GM21447 (cell line): ENCODE results near the gene DPP6.

ENCODE experiments used
- ATAC-seq: cut with Tn5 transposase; IDR thresholded peaks from one replicate; pipeline ENCODE4 v1.9.1; 2021; ENCODE audit not compliant: unreplicated experiment

DPP6 gene

DNA sequence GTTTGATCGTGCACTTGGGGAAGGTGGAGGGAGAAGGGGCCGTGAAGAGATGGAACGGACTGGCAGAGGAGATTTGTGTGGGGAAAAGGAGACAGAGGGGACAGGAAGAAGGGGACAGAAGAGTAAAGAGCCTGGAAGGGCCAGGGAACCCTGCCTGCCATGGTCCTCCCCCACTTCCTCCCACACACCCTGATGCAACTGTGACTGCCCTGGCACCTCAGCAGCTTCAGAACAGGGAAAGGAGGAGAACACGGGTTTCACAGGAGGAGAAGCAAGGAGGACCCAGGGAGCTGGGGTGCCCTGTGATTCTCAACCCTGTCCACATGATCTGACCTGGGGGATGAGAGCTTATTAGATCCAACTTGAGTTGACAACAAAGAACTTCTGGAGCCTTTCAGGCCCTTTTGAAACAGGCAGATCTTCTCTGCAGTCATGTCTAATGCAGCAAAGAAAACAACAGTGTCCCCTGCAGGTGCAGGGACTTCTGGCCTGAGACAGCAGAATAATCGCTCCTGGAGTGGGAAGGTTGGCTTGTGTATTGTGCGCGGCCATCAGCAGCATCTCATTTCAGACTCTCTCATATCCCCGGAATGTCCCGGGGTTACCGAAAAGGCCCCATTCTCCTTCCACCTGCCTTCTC, 529.2 kb downstream of the DPP6 start:
- ATAC-seq, result no peak

DNA sequence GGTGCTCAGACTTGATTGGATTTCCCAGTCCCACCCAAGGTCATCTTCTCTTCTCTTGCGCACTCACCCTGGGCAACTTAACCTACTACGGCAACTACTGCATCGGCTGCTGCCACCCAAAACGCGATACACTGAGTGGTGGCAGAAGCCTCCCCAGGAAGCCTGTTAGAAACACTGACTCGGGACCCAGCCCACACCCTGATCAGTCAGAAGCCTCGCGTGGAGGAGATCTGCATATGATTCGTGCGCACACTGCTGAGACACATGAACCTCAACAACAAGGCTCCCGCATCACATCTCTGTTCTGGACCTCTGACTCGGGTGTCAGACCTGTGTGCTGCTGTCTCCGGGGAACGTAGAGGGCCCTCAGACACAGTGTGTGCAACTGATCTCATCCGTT, 531.3 kb downstream of the DPP6 start:
- ATAC-seq, result no peak

DNA sequence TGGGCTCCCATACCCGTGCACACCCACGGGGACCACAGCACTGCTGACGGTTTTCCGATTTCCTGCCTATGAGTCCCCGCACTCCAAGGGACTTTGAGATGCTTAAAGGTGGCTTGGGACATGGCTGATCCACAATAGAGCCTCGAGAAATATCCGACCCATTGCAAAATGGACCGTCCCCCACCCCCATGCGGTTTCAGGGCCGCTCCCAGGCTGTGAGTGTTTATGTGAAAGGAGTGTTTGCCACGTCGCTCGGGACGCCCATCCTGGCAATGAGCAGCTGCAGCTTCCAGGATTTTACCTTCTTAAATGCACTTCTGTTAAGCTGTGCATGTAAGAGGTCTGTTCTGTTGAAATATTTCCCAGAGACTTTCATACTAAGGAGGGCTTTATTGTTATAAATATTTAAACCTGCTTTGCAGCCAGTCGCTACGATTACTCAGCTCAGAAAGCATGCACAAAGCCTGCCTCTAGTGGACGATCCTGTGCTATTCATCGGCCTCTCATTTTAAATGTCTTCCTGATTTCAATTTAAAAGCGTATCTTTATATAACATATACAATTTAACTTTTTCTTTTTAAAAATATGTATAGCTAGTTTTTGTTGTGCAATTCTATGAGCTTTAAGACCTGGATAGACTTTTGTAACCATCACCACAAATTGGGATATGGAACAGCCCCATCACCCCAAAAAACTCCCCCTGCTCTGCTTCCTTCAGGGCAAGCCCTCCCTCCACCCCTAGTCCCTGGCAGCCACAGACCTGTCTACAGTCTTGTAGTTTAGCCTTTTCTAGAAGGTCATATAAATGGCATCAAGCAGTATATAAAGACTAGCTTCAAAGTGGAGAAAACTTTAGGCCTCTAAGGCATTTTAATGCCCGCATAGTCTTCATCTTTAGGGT, 532.4 kb downstream of the DPP6 start:
- no peak for ATAC-seq

DNA sequence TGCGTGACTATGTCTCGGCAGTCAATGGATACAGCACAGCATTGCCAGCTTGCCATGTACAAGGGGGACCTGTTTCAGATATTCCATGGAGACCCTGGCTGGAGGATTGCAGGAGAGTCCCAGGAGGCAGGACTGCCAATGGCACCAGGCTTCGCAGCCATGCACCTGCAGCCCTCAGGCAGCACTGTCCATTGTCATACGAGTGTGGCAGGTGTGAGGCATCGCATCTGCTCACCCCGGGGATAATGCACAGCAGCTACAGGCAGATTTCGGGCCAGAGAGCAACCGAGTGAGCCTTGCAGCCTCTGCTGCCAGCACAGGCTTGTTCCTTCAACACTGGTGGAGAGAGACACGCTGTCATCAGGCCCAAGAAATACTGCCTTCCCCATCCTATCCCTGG, 535.6 kb downstream of the DPP6 start:
- ATAC-seq, result no peak

DNA sequence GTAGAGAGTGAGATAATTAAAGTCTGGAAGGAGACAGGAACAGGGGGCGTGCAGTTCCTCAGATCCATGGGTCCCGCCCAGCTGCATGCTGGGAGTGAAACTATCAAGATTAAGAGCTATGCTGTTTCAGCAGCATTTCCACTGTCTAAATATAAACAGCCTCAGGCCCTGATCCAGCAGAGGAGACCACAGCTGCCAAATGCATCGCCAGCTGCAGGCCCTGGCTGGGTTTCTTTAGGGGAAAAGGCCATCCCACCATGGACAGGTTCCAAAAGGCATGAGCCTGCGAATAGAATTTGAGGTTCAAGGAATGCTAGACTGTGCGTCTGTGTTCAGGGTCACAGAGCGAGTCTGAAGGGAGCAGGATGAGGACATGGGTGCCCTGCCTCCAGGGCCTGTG, 539.3 kb downstream of the DPP6 start:
- no peak for ATAC-seq

DNA sequence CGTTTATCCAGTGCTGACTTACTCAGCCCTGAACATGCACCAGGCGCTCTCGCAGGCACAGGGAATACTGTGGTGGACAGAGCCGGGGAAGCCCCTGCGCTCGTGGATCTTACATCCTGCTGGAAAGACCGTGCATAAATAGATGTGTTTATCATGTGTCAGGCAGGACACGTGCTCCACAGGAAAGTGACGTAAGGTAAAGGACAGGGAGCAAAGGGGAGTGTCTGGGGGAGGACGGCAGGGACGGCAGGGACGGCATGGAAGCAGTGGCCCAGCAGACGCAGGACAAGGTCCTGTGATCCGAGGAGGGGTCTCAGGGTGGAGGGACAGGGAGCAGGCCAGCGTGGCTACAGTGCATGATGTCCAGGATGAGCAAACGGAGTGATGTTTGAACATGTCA, 540.2 kb downstream of the DPP6 start:
- ATAC-seq, result no peak

DNA sequence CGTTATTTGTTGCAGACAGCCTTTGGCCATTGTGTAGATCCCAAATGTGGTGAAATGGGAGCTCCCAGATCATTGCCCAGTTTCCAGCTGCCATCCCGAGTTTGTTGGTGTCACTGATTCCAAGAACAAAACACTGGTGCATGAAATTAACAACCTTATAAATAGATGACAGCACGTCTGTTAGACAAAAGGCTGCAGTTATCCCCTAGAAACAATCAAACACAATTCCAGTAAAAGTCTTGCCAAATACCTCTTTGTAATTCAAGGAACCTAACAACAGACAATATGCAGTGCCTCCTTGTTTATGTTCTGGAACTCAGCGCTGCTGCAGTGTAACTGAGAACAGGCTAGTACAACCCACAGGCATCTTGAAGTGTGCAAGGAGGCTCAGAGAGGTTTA, 546.2 kb downstream of the DPP6 start:
- no peak for ATAC-seq

DNA sequence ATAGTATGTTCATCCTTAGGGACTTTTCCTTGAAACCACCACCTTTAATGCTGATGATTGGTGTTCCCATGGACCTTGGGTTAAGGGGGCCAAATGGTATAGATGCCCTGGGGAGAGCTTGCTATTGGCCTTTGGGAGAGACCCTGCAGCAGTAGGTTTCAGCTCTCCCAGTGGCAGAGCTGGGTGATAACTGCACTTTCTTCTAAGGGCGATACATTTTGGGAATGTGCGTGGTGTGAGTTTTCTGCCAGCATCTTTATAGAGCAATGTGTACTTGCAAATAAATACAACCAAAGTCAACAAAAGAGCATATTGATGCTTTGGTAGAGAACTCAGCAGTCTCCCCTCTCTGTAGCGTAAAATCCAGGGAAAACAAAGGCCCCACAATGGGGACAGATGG, 546.7 kb downstream of the DPP6 start:
- ATAC-seq, result no peak

DNA sequence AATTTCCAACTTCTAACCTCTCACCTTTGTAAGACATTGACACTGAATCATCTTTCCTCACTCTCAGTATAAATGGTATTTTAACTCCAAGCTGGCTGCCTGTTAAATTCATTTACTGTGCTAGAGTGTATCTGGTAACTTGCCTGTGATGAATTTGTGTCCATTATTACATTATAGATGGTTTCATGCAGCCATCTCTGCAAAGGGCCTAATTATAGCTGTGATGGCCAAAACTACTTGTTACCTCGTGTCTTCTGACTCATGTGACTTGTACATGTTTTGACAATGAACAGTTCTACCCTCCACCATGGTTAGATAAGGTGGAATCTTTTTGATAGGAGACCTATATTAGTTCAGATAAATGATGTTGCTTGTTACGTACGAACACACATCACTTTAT, 558.7 kb downstream of the DPP6 start:
- ATAC-seq, result no peak

DNA sequence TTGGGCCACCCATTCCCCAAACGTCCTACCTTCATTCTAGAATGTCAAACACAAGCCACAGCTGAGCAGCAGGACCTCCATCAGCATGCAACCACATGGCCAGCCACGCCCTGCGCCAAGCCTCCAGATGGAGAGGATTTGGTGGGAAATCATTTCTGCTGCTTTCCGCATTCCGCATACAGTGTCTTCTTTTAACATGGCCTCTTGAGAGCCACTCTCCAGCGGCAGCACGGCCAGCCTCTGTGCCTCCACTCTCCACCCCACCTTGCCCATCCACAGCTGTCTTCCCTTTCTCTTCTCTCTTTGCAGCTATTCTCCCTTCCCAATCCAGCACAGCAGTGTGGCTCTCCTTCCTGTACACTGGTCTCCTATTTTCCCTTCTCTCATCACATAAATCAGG, 561.6 kb downstream of the DPP6 start:
- no peak for ATAC-seq

DNA sequence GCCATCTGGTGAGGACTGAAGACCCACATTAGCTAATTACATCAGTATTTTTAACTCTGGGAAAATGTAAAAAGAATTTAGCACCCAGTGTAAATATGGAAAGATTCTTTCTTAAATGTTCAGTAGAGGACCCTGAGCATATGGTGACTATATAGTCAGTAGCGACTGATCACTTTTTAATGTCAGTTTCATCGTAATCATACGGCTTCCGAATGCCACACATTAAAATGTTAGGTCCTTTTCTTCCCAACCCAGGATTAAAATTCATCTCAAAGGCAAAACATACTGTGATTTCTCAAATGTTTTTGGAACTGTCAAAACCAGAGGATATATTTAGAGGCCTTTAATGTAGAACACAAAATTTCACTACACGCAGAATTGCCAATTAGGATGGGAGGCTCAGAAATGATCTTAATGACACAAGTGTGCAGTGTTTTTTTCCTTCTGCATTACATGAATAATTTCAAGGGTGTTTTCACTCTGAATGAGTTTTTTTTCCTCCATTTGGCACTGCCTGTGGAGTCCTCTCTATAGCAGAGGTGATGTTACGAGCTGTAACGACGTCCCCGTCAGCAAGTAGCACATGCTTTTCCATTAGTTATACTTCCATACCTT, 568.0 kb downstream of the DPP6 start:
- no peak for ATAC-seq

DNA sequence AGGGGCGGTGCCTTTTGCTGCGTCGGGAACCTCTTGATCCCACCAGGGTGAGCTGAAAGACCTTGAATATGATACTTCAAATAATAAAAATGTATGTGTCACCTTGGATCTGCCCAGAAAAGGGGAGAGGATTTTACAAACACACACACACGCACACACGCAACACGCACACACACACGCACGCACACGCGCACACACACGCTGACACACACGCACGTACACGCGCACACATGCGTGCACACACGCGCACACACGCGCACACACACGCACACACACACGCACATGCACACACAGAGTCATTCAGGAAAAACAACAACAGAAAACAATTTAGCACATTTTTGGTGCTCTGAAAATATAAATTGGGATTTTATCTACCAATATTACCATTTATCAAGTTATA, 571.2 kb downstream of the DPP6 start:
- no peak for ATAC-seq

DNA sequence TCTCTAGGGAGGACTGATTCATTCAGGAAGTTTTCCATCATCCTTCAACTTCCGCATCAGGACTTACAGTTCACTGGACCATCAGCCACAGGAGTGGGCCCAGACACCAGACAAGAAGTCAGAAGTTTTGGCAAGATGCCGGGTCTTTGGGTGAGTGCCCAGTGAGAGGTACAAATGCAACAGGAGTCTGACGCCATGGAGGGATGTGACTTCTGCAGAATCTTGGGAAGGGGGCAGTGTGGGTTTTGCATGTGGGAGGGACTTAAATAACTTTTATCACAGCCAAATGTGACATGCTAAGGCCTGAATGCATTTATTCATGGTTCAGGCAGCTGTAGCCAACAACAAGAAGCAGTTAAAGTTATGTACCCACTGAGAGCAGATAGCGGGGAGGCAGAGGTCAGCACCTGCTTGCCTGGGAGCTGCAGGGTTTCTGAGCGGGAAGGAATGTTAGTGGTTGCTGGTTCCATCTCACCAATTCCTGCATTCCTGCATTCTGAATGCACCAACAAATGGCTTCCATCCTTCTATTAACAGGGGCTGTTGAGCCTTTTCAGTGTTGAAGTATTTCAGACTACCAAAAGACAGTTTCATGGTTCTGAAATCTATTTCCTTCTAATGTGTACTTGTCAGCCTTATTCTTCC, 575.6 kb downstream of the DPP6 start:
- ATAC-seq, result no peak

DNA sequence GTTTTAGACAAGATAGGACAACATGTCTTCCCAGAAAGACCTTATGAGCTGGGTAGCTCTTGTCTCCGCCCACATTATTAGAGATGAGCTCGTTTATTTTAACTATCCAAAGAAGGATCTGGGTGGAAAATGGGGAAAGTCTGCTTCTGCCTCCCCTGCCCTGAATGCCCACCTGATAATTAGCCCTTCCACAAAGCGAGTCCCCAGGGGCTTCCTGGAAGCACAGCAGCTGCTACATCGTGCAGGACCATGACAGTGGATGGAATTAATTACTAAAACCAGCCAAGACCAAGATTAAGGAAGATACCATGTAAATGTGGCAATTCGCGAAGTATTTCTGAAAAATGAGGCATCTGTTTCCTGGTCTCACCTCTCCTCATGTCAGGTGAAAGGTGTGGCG, 576.4 kb downstream of the DPP6 start:
- ATAC-seq, result no peak

DNA sequence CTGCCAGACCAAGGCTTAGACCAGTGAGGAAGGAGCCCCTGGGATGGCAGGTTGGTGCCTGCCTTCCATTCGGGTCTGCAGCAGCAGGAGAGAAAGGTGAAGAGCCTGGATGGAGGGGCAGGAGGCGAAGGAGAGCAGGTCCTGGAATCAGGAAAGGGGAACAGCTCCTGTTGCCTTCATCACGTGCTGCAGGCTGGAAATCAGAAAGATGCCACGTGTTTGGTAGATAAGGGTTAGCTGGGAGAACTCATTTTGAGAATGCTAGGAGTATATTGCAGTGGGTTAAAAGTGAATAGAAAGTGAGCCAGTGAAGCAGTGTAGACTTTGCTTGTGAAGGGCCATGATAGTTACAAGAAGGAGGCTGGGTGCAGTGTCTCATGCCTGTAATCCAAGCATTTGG, 579.0 kb downstream of the DPP6 start:
- ATAC-seq, result no peak

DNA sequence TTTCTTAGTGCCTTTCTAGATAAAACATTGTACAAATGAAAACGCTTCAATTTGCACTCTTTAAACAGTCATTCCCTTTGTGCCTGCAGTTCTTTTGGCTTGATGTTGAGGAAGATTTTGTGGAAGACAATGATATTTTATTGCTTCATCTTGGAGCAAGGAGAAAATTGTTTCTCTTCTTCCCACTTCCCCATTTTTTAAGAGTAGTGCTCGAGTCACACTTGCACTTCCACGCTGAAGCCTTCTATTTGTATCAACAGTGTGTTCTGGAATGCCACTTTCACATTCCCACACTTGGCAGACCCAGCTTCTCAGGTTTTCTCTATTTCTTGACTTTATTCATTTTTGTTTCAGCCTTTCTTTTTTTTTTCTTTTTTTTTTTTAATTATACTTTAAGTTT, 581.4 kb downstream of the DPP6 start:
- no peak for ATAC-seq

DNA sequence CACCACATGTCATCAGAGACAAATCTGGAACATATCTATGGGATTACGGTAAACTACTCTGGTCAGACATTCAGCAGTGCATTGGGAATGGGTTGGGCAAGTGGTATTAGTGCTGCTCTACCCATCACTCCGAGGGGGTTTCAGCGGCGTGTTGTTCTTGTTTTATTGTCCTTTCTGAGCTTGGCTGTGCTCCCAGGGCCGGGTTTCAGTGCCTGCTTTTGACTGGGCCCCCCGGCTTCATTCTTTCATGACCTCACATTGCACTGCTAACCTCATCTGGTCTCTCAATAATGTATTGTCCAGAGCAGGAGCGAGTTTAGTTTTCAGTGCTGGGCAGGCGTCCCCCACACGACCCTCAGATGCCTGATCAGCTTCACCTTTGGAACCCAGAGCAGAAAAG, 586.1 kb downstream of the DPP6 start:
- ATAC-seq, result no peak

DNA sequence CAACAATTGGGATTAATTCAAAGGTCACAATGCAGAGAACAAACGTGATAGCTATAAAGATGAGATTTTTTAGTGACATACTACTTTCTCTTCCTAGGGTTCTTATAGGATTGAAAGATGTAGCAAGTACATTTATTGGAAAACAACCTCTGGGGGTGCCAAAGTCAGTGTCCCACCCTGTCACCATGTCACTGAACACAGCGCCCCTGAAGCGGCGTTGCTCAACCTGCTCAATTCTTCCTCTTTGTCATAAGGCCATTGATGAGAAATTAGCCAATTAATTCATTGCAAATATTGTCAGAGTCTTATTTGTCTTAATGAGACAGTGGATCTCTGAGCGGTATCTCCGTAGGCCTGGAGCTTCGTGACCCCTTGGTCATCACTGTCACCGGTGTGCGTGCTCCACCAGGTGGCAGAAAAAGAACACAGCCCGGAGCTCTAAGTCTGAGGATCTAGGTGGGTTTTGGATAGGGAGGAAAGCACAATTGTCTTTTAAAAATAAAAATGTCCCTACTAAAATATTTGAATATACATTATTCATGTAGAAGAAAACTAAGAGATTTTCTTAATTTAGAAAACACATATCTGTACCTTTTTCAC, 588.2 kb downstream of the DPP6 start:
- no peak for ATAC-seq

DNA sequence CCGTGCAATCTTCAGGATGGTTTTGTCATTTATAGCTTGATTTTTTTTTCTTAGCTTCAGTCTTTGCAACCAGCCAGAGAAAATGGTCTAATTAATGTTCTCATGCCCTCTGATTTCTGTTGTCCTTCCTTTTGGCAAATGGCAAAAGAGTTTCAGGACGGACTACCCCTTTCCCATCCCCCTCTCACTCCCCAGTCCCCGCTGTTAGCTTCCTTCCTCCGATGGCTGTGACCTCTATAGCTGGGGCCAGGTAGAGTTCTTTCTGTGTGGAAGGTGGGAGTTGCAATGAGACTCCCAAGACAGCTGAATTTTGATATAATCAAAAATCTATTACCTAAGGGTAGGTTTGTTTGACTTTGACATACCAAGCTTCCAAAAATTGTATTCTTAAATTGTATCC, 588.7 kb downstream of the DPP6 start:
- ATAC-seq, result no peak

DNA sequence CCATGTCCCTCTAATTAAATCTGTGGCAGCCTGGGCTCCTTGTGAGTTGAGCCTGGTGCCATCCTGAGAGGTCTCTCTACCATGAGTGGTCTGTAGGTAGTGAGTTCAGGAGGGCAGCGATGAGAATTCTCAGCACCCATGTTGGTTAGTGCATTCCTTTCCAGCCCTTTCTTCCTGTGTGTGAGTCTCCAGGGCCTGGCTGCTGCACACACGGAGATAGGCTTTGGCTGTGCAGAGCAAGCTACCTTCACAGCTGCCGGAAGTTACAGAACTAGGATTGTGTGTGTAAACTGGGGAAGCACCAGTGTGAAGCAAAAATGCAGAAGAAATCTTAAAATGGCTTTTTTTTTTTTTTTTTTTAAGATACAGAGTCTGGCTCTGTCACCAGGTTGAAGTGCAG, 592.2 kb downstream of the DPP6 start:
- no peak for ATAC-seq
